ENCODE measurements around the gene DDX1.

DDX1 gene

GRCh38 chr2:15623898-15624541 lies 32.4 kb downstream of the DDX1 start:
- no peak for DNase-seq (ENCODE audit: extremely low read depth, low read depth)
- TF ChIP-seq CTCF (IDR thresholded peaks at IDR 0.05; ENCODE audit: low read depth, low read length), result no peak

- no peak for TF ChIP-seq CTCF (IDR thresholded peaks at IDR 0.05; ENCODE audit: low read depth, low read length)
- no peak for DNase-seq (ENCODE audit: extremely low read depth, low read depth)
Measured at GRCh38 chr2:15624903-15625302, 33.2 kb downstream of the DDX1 start.

GRCh38 chr2:15625344-15626036 lies 33.8 kb downstream of the DDX1 start:
- DNase-seq (ENCODE audit: extremely low read depth, low read depth), result no peak

GRCh38 chr2:15626126-15626525 lies 34.5 kb downstream of the DDX1 start:
- TF ChIP-seq CTCF (IDR thresholded peaks at IDR 0.05; ENCODE audit: low read depth, low read length), result no peak
- no peak for DNase-seq (ENCODE audit: extremely low read depth, low read depth)

More at GRCh38 chr2:15625344-15626036, 33.8 kb downstream of the DDX1 start:
- no peak for TF ChIP-seq CTCF (IDR thresholded peaks at IDR 0.05; ENCODE audit: low read depth, low read length)

- TF ChIP-seq CTCF (IDR thresholded peaks at IDR 0.05; ENCODE audit: low read depth, low read length), result no peak
- no peak for DNase-seq (ENCODE audit: extremely low read depth, low read depth)
Measured at GRCh38 chr2:15626967-15627366, 35.3 kb downstream of the DDX1 start.

GRCh38 chr2:15627817-15628684 lies 36.4 kb downstream of the DDX1 start:
- no peak for DNase-seq (ENCODE audit: extremely low read depth, low read depth)
- TF ChIP-seq CTCF (IDR thresholded peaks at IDR 0.05; ENCODE audit: low read depth, low read length), result no peak
